GM18526 (cell line): ENCODE measurements around the gene MGRN1.

Experiments
- POLR2A ChIP-seq: IDR thresholded peaks from 3 replicates; pipeline ENCODE4 v1.6.1; 2011; ENCODE audit not compliant: insufficient read length; ENCODE audit errors: extremely low read depth

Gene MGRN1

DNA sequence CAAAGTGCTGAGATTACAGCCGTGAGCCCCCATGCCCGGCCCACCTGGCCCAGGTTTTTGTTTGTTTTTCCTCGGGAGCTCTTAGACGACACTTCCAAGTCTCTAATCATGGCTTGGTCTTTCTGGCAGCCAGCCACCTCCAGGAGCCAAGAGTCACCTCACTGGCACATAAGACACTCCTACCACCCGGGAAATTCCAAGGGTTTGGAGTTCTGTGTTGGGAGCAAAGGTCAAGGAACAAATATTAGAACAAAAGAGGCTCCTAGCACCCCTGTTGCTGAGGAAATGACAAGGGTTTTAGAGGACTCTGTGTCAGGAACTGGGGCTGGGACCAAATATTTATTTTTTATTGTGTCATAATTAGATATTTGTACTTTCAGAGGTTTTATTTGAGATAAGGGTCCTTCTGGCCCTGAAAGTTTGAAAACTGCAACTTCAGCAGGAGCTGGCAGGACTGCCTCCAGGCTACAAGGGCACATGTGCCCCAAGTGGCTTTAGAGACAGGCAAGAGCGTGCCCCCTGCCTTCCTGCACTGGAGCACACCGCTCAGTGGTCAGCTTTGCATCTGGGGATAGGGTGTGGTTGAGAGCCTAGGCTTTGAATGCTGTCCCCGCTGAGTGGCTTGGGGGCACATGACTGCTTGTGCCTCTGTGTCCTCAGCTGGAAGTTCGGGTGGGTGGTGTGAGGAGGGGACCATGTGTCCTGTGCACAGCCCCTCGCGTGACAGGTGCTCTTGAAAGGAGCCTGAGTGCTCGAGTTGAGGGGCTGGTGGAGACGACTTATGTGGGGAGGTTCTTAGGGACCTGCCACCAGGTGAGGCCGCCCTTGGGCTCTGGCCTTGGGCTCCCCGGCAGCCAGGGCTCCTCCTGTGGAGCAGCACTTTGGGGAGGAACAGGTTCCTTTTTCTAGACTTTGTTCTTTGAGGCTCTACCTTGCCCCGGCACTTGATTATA lies 29.7 kb downstream of the MGRN1 start:
- no peak for TF ChIP-seq POLR2A

DNA sequence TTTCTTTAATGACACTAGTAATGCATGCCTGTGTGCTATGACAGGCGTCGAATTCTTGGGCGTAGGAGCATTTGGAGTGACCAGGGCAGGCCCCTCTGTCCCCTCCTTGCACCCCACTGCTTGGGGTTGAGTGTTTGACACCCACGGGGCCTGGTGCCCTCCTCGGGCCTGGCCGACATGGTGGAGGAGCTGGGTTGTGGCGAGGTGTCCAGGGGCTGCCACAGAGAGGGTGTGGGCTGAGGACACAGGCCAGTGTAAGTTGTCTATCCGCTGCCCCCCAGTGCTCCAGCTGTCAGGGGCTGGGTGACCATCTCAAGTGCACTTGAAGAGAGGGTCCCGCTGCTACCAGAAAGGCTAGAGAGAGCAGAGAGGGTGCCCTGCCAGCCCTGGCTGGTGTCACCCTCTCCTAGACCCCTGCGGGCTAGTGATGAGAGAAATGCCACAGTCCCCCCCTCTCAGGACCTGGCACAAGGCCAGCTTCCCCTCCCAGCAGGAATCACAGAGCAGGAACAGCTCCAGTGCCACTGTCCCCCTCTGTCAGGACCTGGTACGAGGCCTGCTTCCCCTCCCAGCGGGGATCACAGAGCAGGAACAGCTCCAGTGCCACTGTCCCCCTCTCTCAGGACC lies 30.5 kb downstream of the MGRN1 start:
- TF ChIP-seq POLR2A = no peak

DNA sequence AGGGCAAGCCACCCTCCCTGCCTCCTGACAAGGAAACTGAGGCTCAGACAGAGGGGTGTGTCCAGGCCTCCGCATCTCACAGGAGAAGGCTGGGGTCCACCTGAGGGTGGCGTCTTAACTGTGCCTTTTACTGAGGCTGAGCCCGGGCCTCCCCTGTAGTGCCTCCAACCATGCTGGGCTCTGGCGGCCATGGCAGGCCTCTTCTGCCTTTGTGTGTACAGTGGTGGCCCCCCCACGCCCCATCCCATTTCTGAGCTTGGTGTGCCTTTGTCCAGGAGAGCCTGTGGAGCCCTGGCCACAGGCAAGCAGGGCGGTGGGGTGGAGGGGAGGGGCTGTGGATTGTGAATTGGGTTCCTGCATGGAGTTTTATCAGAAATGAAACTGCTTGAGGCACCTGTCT lies 31.2 kb downstream of the MGRN1 start:
- no peak for TF ChIP-seq POLR2A

DNA sequence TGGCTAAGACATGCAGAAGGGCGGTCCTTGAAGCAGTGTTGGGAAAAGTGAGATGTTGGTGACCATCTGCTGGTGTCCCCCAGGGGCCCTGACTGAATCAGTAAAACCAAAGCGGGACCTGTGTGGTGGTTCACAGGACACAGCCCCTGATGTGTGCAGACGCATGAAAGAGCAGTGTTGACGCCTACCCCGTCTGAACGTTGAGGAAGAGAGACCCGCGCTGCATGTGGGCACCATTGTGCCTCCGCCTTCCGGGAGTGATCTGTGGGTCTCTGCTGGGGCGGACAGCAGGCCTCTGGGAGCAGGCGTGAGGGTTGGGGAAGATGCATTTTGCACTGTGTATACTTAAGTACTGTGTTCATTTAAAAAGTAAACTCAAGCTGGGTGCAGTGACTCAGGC lies 31.6 kb downstream of the MGRN1 start:
- TF ChIP-seq POLR2A = no peak

DNA sequence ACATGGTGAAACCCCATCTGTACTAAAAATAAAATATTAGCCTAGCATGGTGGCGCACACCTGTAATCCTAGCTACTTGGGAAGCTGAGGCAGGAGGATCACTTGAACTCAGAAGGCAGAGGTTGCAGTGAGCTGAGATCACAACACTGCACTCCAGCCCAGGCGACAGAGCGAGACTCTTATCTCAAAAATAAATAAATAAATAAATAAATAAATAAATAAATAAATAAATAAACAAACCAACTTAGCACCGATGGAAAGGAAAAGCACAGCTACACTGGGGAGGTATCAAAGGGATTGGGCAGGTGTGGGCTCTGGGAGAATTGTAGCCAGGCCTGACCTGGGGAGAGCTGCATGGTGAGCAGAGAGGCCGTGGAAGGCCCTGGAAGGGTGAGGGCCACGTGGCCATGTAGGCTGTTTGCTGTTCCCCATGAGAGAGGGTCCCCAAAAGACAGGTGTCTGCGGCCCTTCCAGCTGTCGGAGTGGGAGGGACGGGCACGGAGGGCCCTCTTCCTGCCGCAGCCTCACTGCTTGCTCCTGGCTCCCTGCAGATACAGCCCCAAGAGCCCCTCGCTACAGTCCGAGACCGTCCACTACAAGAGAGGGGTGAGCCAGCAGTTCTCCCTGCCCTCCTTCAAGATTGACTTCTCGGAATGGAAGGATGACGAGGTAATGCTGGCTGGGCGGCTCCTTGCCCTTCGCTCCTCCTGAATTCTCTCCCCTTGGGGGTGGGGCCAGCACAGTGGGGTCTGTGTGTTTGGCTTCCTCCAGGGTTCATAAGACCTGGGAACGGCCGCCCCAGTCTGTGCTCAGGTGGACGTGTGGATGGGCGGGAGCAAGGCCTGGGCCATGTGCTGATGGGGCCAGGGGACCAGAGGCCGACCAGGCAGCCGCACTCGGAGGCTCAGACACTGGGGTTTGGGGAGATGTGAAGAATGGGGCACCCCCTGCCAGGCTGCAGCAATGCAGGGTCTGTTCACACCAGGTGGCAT lies 32.4 kb downstream of the MGRN1 start:
- no peak for TF ChIP-seq POLR2A

DNA sequence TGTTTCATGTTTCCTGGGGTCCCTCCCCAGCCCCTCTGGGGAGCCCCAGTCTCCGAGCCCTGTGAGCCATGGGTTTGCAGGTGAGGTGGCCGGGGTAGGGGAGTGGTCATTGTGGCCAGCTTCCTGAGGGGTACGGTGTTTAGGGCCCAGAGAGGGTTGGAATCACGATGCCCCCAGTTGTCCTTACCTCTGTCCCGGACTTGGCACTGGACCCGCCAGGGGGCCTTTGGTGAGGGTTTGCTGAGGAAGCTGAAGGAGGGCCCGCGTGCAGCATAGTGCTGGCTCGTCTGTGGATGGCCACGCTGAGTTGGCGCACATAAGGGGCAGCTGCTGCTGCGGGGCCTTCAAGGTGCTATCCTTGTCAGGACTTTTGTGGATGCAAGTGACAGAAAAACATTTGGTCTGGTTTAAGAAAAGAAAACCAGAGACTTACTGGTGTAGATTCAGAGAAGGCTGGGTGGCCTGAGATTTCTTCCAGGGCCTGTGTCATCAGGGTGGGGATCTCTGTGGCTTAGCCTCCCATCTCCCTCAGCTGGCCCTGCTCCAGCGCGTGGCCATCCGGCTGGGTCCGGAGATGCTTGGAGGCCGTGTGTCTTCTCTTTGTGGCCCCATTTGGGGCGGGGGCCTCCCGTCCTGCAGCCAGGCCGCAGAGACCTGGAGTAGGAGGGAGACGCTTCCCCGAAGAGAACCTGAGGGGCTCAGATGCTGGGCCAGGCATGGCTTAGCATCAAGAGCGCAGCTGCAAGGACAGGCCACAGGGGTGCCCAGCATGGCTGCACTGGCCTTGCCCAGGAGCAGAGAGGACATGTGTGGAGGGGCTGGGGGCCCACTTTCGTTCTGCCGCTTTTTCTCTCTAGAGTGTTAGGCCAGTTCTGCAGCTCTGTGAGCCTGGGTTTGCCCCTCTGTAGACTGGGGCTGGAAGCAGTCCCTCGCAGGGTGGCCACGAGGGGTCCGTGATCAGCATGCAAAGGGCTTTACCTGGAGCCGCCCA lies 35.0 kb downstream of the MGRN1 start:
- no peak for TF ChIP-seq POLR2A

DNA sequence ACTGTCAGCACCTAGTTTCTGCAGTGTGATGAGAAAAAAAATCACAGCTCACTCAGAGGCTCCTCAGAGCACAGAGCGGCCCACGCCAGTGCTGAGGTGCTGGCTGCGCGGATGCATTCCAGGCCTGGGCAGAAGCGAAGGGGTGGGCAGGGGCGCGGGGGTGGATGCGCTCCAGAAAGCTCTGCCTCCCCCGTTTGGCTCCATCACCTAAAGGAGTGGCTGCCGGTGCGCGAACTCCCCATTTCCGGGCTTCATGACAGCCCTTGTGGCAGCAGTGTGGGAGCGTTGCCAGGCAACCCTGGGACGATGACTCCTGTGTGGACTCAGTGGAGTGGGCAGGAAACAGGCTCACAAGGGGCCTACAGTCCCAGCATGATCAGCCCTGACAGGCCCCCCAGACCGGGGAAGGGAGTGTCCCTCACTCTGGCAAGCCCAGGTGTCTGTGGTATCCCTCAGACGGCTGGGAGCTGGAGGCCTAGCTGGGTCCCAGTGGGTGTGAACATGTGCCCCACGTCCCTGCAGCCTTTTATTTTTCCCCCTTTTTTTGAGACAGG lies 35.9 kb downstream of the MGRN1 start:
- TF ChIP-seq POLR2A = no peak

DNA sequence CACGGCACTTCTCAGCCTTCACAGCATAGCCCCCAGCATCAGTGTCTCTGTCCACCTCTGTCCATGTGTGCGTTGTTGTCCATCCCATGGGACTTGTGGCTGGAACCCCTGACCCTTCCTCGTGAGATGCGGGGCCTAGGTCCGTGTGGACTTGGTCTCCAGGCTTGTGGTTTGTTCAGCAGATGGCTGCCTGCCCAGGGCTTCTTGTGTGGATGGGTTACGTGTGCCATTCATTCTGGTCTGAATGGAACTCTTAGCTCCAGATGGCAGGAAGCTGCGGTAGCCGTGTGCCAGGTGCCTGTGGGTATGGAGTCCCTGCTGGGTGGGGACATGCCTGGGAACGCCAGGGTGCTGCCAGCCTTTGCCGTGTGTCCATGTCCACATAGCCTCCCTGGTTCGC lies 37.0 kb downstream of the MGRN1 start:
- TF ChIP-seq POLR2A = no peak

DNA sequence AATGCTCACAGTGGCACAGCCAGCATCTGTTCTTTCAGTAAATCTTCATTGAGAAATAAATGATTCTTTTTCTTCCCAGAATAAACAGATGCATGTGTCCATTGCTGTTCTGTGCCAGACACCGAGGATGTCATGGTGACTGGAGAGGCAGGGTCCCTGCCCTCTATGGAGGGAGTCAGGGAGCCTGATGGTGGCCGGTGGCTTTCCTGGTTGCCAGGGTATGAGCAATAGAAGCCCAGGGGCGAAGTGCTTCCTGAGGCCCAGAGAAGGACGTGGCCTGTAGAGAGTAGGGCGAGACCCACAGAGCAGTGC lies 38.8 kb downstream of the MGRN1 start:
- TF ChIP-seq POLR2A = no peak

DNA sequence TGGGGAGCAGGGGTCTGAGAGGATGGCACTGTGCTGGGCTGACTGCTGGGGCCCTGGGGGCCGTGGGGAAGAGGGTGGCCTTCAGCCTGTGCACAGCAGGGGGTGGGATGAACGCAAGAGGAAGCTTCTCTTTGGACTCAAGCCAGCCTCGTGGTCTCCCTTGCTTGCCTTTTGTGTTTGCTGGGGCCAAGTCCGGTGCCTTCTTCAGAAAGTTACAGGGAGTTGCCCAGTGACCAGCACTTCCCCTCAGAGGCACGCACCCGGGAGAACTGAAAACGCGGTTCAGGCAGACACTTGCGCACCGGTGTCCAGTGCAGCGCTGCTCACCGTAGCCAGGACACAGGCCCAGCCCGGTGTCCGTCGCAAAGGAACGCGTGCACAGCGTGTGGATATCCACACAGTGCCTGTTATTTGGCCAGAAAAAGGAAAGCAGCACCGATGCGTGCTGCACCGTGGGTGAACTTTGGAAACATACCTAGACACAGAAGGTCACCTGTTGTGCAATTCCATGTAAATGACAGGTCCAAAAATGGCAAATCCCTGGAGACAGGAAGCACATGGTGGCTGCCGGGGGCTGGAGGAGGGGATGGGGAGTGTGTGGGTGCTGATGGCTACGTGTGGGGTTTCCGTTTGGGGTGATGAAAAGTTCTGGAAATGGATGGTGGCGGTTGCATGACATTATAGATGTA lies 39.3 kb downstream of the MGRN1 start:
- no peak for TF ChIP-seq POLR2A

DNA sequence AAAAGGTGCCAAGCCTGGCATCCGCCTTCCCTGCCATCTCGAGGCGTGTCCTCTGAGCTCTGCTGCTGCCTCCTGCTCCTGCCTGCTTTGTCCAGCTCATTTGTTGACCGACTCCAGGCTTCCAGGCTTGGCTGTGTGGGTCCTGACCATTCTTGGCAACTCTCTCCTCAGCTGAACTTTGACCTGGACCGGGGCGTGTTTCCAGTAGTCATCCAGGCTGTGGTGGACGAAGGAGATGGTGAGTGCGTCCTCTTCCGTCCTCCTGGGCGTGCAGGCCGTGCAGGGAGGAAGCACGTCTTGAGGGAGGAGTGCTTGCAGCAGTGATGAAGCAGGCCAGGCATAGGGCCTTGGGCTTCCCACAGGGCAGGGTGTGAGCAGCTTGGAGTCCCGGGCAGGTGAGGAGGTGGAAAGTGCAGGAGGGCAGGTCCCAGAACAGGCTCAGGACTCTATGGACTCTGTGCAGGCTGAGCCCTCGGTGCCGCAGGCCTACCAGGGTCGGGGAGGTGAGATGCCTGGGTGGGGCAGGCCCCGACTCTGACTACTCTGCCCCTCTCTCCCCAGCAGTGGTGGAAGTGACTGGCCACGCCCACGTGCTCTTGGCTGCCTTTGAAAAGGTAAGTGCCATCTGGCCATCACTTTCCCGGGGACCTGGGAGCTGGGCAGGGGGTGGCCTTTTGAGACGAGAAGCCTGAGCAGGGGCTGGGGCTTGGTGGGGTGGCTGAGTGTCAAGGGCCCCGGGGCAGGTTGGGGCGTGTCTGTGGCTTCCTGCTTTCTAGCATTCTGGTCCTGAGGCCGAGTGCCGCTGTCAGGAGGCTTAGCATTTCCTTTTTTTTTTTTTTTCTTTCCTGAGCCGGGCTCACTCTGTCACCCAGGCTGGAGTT lies 40.2 kb downstream of the MGRN1 start:
- no peak for TF ChIP-seq POLR2A

DNA sequence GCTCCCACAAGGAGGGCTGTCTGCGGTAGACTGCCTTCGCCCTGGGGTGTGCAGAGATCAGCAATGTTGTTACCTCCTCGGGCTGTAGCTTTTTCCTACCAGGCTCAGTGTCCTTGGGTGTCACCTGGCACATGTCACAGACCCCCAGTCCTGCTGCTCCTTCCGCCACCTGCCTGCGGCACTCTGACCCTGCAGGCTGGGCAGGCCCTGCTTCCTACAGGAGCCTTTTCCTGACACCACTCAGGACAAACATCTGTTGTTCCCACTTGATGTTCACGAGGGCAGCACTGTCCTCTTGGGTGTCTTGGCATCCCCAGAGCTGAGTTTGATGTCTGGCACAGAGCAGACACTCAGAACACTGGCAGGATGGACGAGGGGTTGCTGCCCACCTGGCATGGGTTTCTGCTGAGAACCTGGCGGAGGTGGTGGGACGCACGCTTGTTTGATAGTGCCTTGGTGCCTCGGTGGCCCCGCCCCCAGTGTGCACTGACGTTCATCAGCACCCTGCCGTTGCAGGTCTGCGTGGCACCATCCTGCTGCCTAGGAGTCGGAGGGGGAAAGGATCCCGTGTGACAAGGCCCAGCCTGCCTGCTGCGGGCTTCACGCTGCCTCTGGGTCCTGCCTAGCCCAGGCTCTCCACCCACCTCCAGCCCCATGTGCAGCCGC lies 42.0 kb downstream of the MGRN1 start:
- TF ChIP-seq POLR2A = no peak
